Keratinocyte (primary cell): Measurements from ENCODE around the gene MXD3. TPM values are rescaled to one million over a fixed set of nuclear protein-coding genes. Genes with fewer than 3 reads are reported as not detected.
A peak's percentile ranks its signal among the peaks of the same experiment; 100 is the strongest.

ENCODE experiments used
- DNase-seq: peaks from one replicate; pipeline ENCODE4 v3.0.0-alpha.2; 2011; ENCODE audit warnings: low read depth, missing footprints, low spot score
- FAIRE-seq: peaks from 2 replicates; lab custom pipeline; 2011; peaks lifted over from hg19 to GRCh38; lab: Jason Lieb, UNC
- H2AFZ ChIP-seq: 2 replicates; pipeline ENCODE4 v1.6.0; 2012; ENCODE audit warnings: low read length, control low read depth, inconsistent platforms; ENCODE audit not compliant: control insufficient read depth
- H3K27ac ChIP-seq: 2 replicates; pipeline ENCODE4 v1.5.1; 2011; ENCODE audit warnings: low read length; ENCODE audit not compliant: control insufficient read depth, insufficient read depth
- H3K27me3 ChIP-seq: 3 replicates; pipeline ENCODE4 v1.6.0; 2011; ENCODE audit warnings: low read length; ENCODE audit not compliant: control insufficient read depth, insufficient read depth; ENCODE audit errors: extremely low read depth
- H3K36me3 ChIP-seq, 2 experiments: 2 replicates in 1 of 2; 3 replicates in 1 of 2; pipeline ENCODE4 v1.5.1; 2011; ENCODE audit warnings: low read length in 2 of 2, mild to moderate bottlenecking in 1 of 2; ENCODE audit not compliant: control insufficient read depth in 2 of 2, insufficient read depth in 2 of 2; ENCODE audit errors: extremely low read depth in 1 of 2
- H3K4me1 ChIP-seq: 3 replicates; pipeline ENCODE4 v1.5.1; 2011; ENCODE audit warnings: low read length; ENCODE audit not compliant: control insufficient read depth, insufficient read depth; ENCODE audit errors: extremely low read depth
- H3K4me2 ChIP-seq: 3 replicates; pipeline ENCODE4 v1.6.0; 2011; ENCODE audit warnings: low read depth, low read length; ENCODE audit not compliant: control insufficient read depth, insufficient read depth; ENCODE audit errors: extremely low read depth
- H3K4me3 ChIP-seq, 3 experiments: fragments of 200-600 bp in 1 of 3; sonication (generic) in 1 of 3; 2 replicates in 2 of 3; 3 replicates in 1 of 3; pipeline ENCODE4 v1.5.1; 2011 to 2016; ENCODE audit warnings: low read length in 3 of 3, mild to moderate bottlenecking in 3 of 3, control low read depth in 2 of 3, inconsistent platforms in 1 of 3, low read depth in 1 of 3, mixed read lengths in 1 of 3, mixed run types in 1 of 3, moderate library complexity in 1 of 3; ENCODE audit not compliant: control insufficient read depth in 2 of 3, insufficient read depth in 2 of 3; ENCODE audit errors: extremely low read depth in 1 of 3
- H3K79me2 ChIP-seq: 2 replicates; pipeline ENCODE4 v1.6.0; 2012; ENCODE audit warnings: low read length; ENCODE audit not compliant: control insufficient read depth, insufficient read depth
- H3K9ac ChIP-seq: 3 replicates; pipeline ENCODE4 v1.6.0; 2011; ENCODE audit warnings: low read length; ENCODE audit not compliant: control insufficient read depth, insufficient read depth; ENCODE audit errors: extremely low read depth
- H3K9me1 ChIP-seq: 3 replicates; pipeline ENCODE4 v1.6.0; 2011; ENCODE audit warnings: low read length; ENCODE audit not compliant: control insufficient read depth, insufficient read depth; ENCODE audit errors: extremely low read depth
- H3K9me3 ChIP-seq: 2 replicates; pipeline ENCODE4 v1.5.1; 2012; ENCODE audit warnings: low read depth, low read length; ENCODE audit not compliant: control insufficient read depth
- H4K20me1 ChIP-seq: 3 replicates; pipeline ENCODE4 v1.6.0; 2011; ENCODE audit warnings: low read length; ENCODE audit not compliant: control insufficient read depth, insufficient read depth; ENCODE audit errors: extremely low read depth
- EZH2 ChIP-seq: IDR thresholded peaks from one replicate; pipeline ENCODE4 v1.6.1; 2012; ENCODE audit warnings: inconsistent platforms, mild to moderate bottlenecking, low read length, moderate library complexity
- dilution Hi-C: fragments of 300-500 bp; cut with MboI; formaldehyde crosslinking; loops from one replicate; pipeline ENCODE4 v1.7.0; 2020; ENCODE audit warnings: low sequenced_read_pairs; ENCODE audit not compliant: extremely low pct_ligation_motif_present
- polyA plus RNA-seq, 5 experiments: library from polyadenylated mRNA; depleted of rRNA in 3 of 5; stranded (reverse) in 3 of 5; stranded (forward) in 1 of 5; unstranded in 1 of 5; fragments of >200 nt; gene quantifications; 1 replicate in 1 of 5; 2 replicates in 3 of 5; 3 replicates in 1 of 5; pipeline versions ENCODE4 v1.2.1 to v1.2.3, GENCODE V29; 2011 to 2012; ENCODE audit warnings: missing spikeins in 2 of 5, low read depth in 1 of 5, low replicate concordance in 1 of 5
- TF ChIP-seq, protein P1 (sequence below), 3 experiments: IDR thresholded peaks in 1 of 3; conservative IDR thresholded peaks in 1 of 3; optimal IDR thresholded peaks in 1 of 3; 2 replicates in 2 of 3; 3 replicates in 1 of 3; pipeline versions ENCODE3 to v1.5.1; 2011; ENCODE audit warnings: low read length in 3 of 3, mild to moderate bottlenecking in 3 of 3, moderate library complexity in 2 of 3, control low read depth in 1 of 3, inconsistent platforms in 1 of 3; ENCODE audit not compliant: insufficient read depth in 2 of 3; ENCODE audit errors: extremely low read depth in 1 of 3

Gene MXD3
- polyA plus RNA-seq, 1 donor (not counting 4 experiments of a cell fraction or from before 2014, with no cell fraction given): 0.97 TPM

DNA sequence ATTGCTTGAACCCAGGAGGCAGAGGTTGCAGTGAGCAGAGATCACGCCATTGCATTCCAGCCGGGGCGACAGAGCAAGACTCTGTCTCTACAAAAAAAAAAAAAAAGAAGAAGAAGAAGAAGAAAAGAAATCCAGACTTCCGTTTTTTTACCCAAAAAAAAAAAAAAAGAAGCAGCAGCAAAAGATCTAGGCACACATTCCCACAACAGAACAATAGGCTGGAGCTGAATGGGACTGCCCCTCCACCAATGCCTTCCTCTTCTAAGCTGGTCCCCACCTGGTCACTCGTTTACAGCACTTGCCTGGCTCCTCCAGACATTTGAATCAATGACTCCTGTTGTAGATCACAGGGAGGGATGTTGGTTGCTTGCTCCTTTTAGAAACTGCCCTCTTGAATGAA lies 41.4 kb upstream of the MXD3 start:
- FAIRE-seq: no peak
- dilution Hi-C loops: no loop called here
- no peak overlapping the region for H3K4me3 ChIP-seq
- TF ChIP-seq, protein P1, sequence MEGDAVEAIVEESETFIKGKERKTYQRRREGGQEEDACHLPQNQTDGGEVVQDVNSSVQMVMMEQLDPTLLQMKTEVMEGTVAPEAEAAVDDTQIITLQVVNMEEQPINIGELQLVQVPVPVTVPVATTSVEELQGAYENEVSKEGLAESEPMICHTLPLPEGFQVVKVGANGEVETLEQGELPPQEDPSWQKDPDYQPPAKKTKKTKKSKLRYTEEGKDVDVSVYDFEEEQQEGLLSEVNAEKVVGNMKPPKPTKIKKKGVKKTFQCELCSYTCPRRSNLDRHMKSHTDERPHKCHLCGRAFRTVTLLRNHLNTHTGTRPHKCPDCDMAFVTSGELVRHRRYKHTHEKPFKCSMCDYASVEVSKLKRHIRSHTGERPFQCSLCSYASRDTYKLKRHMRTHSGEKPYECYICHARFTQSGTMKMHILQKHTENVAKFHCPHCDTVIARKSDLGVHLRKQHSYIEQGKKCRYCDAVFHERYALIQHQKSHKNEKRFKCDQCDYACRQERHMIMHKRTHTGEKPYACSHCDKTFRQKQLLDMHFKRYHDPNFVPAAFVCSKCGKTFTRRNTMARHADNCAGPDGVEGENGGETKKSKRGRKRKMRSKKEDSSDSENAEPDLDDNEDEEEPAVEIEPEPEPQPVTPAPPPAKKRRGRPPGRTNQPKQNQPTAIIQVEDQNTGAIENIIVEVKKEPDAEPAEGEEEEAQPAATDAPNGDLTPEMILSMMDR (optimal IDR thresholded peaks at IDR 0.05 in 1 of 3, IDR thresholded peaks at IDR 0.05 in 1 of 3, conservative IDR thresholded peaks at IDR 0.05 in 1 of 3; ENCODE audit: extremely low read depth in 1 of 3, insufficient read depth in 2 of 3, low read length in 3 of 3): no peak
- TF ChIP-seq EZH2: no peak
- H3K27ac ChIP-seq: no peak overlapping the region
- no peaks in the 10 kb centered on the region for H3K9me1 ChIP-seq
- H3K36me3 ChIP-seq: peaks cover 4 to 14% of the 10 kb centered on the region in 2 experiments
- peaks cover 38% of the 10 kb centered on the region for H3K4me1 ChIP-seq
- DNase-seq: no peak
- H3K9me3 ChIP-seq: no peaks in the 10 kb centered on the region
- no peak overlapping the region for H3K9ac ChIP-seq
- H3K27me3 ChIP-seq: no peaks in the 10 kb centered on the region
- no peak overlapping the region for H2AFZ ChIP-seq
- peaks cover 4% of the 10 kb centered on the region for H4K20me1 ChIP-seq
- peaks cover 32% of the 10 kb centered on the region for H3K79me2 ChIP-seq
- H3K4me2 ChIP-seq: no peak overlapping the region

DNA sequence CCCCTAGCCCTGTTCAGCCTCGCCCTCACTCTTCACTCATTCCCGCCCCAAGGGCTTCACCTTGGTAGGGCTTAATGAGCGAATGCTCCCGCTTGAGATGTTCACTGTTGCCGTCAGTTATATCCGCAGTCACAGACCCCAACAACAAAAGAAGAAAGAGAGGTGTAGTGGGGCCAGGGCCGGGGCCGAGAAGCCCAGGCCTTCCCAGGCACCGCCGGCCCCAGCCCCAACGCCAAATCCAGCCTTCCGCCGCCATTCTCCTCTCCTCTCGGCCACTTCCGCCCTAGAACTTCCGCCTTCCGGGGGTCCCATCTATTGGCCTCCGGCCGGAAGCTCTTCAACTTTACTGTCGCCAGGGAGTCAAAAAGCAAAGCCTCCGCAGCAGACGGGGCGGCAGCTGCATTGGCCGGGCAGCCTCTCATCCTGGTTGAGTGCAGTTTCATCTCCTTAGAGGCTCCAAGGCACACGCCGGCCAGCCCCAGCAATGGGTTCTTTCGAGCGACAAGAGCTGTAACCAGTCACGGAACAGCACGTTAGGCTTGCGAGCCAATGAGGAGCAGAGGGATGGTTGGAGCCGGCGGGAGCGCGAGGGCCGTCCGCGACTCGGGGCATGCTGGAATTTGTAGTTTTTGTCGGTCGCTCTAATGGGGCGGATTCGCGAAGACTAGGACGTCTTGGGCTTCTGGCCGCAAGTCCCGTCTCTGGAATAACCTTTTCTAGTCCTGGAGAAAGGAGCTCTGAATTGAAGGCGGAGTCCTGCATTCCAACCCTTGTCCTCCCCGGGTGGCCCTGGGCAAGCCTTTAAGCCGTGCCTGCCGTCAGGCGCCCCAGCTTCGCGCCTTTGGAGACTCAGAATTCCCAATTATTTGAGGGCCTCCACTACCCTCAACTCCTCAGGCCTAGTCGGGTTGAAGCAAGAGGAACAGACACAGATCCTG lies 40.0 kb upstream of the MXD3 start, which contains the start of gene LMAN2:
TSS of gene LMAN2 (minus strand) at position 277 of the 938 bp plus-strand sequence. CDS start at position 256, 21 bp downstream.
- Histone ChIP-seq H3K4me2 (peak within 1 kb of the TSS; percentile 95), H3K27me3 (no peaks in the 10 kb centered on the region), H3K9me1 (no peaks in the 10 kb centered on the region), H3K9me3 (no peaks in the 10 kb centered on the region), H2AFZ (peak within 1 kb of the TSS; percentile 96), H3K9ac (peak within 1 kb of the TSS; percentile 98), H3K4me1 (peaks cover 25% of the 10 kb centered on the region), H3K4me3 (peak within 1 kb of the TSS; percentile 87 to 95 (median 92)), H3K27ac (peak within 1 kb of the TSS; percentile 95), H3K79me2 (peaks cover 46% of the 10 kb centered on the region), H4K20me1 (peaks cover 4% of the 10 kb centered on the region), H3K36me3 (peaks cover 7 to 20% of the 10 kb centered on the region in 2 experiments)
- DNase-seq: peak; percentile 57
- dilution Hi-C loops: no loop called here
- peak; percentile 83 for FAIRE-seq
- no peak for TF ChIP-seq EZH2
- TF ChIP-seq, protein P1 (optimal IDR thresholded peaks at IDR 0.05 in 1 of 3, IDR thresholded peaks at IDR 0.05 in 1 of 3, conservative IDR thresholded peaks at IDR 0.05 in 1 of 3; ENCODE audit: extremely low read depth in 1 of 3, insufficient read depth in 2 of 3, low read length in 3 of 3): no peak
